Esophagus squamous epithelium (tissue), 4 donors: Measurements from ENCODE around the gene PROX2.

ENCODE experiments used
- POLR2A ChIP-seq, 4 donors: fragments of 450-650 bp; IDR thresholded peaks; one replicate each; pipeline ENCODE4 v1.6.1; 2017; ENCODE audit warnings: antibody characterized with exemption in 4 of 4, mild to moderate bottlenecking in 4 of 4, moderate library complexity in 3 of 4
- TF ChIP-seq, protein P1 (sequence below), 6 experiments: fragments of 450-650 bp in 4 of 6; fragments of 200-600 bp in 2 of 6; sonication (generic) in 2 of 6; IDR thresholded peaks; one replicate each; pipeline ENCODE4 v1.5.1; 2016 to 2019; ENCODE audit warnings: antibody characterized with exemption in 6 of 6, mild to moderate bottlenecking in 4 of 6, moderate library complexity in 4 of 6

DNA sequence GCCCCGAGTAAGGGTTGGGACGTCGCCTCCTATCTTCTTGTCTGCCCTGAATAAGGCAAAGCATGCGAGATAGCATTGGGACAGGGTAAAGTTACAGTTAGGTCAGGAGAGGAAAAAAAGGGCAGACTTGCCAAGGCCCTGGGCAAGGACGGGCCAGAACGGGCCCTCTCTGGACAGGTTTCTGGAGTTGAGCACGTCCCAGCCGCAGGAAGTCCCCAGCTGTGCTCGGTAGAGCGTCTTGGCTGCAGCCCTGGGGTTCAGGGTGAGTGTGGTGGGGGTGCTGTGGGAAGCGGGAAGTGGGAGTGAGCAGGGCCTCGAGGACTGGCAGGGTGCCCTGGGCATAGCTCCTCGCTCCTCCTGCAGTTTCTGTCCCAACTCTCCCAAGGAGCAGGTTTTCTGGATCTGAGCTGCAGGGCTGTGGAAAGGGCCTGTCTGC, 41.7 kb upstream of the PROX2 start:
- TF ChIP-seq, protein P1, sequence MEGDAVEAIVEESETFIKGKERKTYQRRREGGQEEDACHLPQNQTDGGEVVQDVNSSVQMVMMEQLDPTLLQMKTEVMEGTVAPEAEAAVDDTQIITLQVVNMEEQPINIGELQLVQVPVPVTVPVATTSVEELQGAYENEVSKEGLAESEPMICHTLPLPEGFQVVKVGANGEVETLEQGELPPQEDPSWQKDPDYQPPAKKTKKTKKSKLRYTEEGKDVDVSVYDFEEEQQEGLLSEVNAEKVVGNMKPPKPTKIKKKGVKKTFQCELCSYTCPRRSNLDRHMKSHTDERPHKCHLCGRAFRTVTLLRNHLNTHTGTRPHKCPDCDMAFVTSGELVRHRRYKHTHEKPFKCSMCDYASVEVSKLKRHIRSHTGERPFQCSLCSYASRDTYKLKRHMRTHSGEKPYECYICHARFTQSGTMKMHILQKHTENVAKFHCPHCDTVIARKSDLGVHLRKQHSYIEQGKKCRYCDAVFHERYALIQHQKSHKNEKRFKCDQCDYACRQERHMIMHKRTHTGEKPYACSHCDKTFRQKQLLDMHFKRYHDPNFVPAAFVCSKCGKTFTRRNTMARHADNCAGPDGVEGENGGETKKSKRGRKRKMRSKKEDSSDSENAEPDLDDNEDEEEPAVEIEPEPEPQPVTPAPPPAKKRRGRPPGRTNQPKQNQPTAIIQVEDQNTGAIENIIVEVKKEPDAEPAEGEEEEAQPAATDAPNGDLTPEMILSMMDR (IDR thresholded peaks at IDR 0.05), result no peak
- TF ChIP-seq POLR2A (IDR thresholded peaks at IDR 0.05), result no peak
